Measurements from ENCODE around the gene CACNA2D1.

- TF ChIP-seq CTCF (IDR thresholded peaks at IDR 0.05), result no peak
- no peak for TF ChIP-seq SIN3A (IDR thresholded peaks at IDR 0.05; ENCODE audit: borderline replicate concordance, insufficient read depth, low read depth, low read length)
- TF ChIP-seq REST (IDR thresholded peaks at IDR 0.05; ENCODE audit: insufficient read depth in 1 of 2, low read depth in 2 of 2, low read length in 1 of 2), result no peak
- no peak for TF ChIP-seq POLR2AphosphoS5 (IDR thresholded peaks at IDR 0.05; ENCODE audit: low read depth, low read length)
- no peak for TF ChIP-seq TCF7L2 (IDR thresholded peaks at IDR 0.05; ENCODE audit: low read depth, low read length)
These were observed 363.2 kb downstream of the CACNA2D1 start for GRCh38 chr7:82080254-82080927.
